Renal pelvis (tissue), 4 donors: ENCODE data around the gene CHN2. TPM values are rescaled to one million over a fixed set of nuclear protein-coding genes. Genes with fewer than 3 reads are reported as not detected.
A peak's percentile ranks its signal among the peaks of the same experiment; 100 is the strongest.
"Not testable (repeated sequence)": the region's sequence is repeated elsewhere in the genome, so short reads cannot be mapped to it uniquely, and the experiment has no call there.

ENCODE experiments used
- DNase-seq: peaks from one replicate; pipeline ENCODE4 v3.0.0-alpha.2; 2013
- polyA plus RNA-seq, 3 donors: library from polyadenylated mRNA; unstranded; fragments of 120-200 nt; gene quantifications; one replicate each; pipeline ENCODE4 v1.2.1, GENCODE V29; 2013; ENCODE audit not compliant: insufficient read length in 3 of 3

CHN2 gene
- polyA plus RNA-seq, 3 donors = 14.7 to 17.7 (median 16.0) TPM

GRCh38 chr7:29184599-29184998 lies 10.0 kb upstream of the CHN2 start:
- DNase-seq = no peak

DNA sequence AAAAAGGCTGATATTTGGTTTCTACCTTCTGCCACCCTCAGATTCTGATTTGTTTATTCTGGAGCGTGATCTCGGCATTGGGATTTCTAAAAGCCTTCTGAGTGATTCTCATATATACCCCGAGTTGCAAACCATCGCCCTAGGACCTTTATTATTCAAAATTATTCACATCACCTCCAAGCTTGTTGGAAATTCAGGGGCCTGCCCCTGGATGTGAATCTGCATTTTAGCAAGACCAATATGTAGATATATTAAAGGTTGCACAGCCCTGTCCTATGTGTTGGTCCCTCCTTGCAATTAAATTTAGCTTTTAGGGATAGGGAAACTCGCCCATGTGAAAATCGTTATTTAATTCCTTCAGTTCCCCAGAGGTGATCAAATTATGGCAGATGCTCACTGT lies 9.0 kb upstream of the CHN2 start:
- DNase-seq = no peak

DNA sequence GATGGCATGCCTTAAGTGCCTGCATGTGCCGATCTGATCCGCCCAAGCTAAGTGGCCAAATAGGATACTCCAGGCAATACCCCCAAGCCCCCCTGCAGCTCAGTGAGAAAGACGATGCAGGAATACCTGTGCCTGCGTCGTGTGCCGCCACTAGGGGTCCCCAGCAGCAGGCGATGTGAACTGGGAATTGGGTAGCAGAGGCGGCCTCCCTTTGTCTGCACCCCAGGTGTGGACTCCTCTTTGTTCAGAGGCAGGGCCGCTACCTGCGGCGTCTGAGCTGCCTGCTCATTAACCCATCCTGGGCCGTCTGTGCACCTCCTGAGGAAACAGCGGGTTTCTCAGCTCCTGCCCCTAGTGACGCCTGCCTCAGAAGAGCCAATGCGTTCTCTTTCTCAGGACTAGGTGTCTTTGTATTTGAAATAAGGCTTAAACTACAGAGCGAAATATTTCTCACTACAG lies 4.8 kb upstream of the CHN2 start:
- DNase-seq = peak; percentile 71

DNA sequence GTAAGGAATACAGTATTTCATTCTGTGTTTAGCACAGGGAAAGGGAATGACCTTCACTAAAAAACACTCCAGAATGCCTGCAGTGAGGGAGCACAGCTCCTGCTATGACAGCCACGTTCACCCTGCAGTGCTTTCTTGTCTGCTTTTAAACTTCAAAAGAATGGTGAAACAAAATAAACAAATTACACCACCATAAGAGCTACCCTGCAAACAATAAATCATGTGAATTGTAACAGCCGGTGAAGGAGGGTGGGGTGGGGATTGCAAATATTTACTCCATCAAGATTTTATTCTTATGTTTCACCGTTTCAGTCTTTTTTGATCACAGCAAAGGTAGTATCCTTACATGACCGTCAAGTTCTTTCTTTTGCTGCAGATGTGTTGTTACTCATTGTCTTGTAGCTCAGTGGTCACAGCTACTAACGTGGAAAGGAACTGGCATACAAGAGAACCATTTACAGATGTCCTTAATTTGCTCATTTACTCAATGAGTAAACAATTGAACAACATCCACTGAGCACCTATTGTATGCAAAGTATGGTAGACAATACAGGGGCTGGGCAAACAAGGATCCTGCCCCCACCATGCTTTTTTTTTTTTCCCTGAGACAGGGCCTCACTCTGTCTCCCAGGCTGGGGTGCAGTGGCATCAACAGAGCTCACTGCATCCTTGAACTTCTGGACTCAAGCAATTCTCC lies 4.1 kb upstream of the CHN2 start:
- DNase-seq = no peak

DNA sequence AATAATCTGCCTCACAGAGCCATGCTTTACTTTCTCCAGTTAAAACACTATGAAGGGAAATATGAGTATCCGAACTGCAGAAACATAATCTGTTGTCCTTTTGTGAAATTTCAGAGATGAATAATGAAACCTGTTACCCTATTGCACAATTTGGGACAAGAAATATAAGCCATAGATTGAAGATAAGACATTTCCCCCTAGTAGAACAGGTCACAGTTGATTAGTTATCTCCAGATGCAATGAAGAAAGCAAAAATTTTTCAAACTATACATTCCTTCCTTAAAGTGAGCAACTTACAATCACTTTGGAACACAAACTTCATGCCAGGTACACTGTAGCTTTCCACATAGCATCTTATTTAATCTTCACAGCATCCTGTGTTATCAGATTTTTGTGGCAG lies 2.3 kb upstream of the CHN2 start:
- no peak for DNase-seq

GRCh38 chr7:29192811-29193210 lies 1.8 kb upstream of the CHN2 start:
- no peak for DNase-seq

DNA sequence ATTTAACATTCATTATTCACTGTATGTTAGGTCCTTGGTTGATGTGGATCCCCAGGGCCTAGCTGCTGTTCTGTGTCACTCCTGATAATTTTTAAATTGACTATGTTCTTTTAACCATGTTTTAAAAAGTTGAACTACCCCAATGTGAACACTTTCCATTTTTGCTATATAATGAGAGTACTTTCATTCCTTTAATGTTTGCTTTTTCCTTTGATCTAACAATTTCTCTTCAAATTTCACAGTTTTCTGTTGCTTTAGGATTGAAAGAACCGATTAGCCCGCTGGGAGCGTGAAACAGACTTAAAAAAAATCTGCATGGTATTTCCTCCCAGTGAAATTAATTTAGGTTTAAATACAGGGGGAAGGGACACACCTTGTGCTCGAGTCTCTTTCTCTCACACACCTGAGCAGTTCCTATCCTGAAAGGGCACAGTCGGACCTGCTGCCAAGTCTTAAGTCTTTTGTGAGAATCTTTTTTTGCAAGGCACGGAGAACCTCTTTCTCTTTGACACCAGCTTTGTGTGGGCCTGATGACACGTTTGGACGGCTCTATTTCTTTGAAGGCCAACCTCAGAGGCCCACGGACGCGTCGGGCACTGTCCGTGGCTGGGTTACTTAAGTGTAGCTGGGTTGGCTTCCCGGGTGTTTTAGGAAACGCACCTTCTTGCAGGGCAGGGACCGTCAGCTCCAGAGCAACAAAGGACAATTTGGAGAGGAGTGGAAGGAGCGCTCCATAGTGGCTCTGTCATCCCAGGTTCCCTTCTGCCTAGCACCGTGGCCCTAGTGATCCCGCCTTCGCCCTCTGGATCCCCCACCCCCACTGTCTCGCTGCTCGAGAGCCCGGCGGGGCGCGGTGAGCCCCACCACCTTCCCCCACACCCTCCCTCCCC lies 1.0 kb upstream of the CHN2 start:
- DNase-seq = no peak

GRCh38 chr7:29194206-29194593 lies 375 bp upstream of the CHN2 start:
- DNase-seq = no peak

- no peak for DNase-seq
Observed at GRCh38 chr7:29196191-29196590, 1.6 kb downstream of the CHN2 start.

DNA sequence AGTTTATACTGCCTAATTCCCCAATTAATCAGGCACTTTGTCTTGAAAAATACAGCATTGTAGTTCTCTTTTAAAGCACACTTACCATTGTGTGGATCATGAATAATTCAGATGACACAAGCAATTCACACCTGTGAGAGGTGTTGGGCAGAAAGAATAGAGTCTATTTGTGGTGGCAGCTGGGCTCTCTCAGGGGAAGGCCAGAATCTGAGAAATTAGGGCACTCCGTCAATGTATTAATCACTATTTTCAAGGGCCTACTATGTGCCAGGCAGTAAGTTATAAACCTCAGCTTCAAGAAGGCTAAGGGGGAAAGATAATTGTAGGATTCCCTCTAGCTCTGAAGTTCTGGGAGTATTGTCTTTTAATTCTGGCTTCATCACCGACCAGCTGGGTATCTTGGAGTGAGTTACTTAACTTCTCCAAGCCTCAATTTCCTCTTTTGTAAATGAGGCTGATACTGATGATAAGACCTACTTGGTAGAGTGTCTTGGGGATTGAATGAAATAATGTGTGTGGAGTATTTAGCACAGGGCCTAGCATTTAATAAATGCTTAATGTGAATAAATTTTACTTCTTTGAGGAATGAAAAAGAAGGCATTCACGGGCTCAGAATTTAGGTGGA lies 2.5 kb downstream of the CHN2 start:
- no peak for DNase-seq

- no peak for DNase-seq
Observed at GRCh38 chr7:29197916-29198315, 3.3 kb downstream of the CHN2 start.

GRCh38 chr7:29199776-29200175 lies 5.2 kb downstream of the CHN2 start:
- DNase-seq = no peak

DNA sequence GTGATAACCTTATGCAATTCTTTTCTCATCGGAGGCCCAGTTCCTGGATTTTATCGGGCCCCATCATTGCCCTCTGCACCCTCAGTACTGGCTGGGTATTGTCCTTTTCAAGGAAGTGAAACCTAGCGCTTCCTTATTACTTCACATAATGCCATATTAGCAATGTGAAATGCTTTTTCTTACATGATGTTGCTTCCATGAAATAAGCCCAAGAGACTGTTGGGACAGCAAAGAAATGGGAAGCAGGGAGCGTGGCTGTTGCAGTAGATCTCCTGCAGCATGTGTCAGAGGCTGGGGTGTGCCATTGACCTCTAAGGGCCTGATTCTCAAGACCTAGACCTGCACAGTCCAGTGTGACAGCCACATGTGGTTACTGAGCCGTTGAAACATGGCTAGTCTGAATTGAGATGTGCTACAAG lies 8.1 kb downstream of the CHN2 start:
- no peak for DNase-seq

GRCh38 chr7:29204491-29205272 lies 10.1 kb downstream of the CHN2 start:
- no peak for DNase-seq

GRCh38 chr7:29207162-29207801 lies 12.7 kb downstream of the CHN2 start:
- no peak for DNase-seq

DNA sequence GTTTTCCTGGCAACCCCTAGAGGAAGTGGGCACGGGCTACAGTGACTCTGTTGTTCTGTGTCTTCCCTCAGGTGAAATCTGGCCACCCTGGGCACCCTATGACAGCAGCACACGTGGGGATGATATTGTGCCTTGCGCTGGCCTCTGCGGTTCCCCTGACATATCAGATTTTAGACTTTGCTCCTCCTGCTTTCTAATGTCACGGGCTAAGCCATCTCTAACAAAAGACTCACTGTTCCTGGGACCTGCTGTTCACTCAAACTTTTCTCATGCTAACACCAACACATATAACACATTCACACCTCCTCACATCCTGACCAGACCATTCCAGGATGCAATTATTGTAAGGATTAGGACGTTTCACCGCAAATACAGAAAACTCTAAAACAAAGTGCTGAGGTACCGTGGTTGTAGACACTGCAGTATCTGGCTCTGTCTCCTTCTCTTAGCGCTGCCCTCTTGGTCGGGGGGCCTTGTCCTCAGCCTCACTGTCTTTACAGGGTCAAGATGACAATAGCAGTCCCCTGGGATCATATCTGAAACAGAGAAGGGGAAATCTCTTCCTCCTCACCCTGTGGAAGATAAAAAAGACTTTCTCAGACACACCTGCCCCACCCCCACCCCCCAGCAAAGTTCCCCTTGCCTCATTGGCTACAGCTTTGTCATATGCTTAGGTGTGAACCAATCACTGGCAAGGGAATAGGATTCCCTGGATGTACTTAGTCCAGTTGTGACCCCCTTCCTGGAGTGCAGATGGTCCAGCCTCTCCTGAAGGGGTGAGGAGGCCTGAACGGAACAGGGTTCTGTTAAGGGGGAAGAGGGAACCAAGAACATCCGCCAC lies 14.1 kb downstream of the CHN2 start:
- DNase-seq = no peak

- no peak for DNase-seq
Observed at GRCh38 chr7:29209745-29210144, 15.2 kb downstream of the CHN2 start.

DNA sequence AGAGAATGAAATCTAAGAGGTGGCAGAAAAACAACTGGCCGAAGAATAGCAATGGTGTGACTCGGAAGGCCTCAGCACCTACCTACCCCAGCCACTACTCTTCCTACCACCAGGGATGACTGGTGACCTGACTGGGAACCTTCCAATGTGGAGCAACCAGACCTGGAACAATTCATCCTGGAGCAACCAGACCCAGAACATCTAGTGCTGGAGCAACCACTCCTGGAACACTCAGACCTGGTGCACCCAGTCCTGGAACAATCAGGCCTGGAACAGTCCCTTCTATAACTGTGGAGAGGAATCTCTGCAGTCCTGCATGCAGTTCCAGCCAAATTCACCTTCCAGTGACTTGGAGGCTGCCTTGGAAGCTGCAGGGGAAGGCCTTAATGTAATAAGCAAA lies 18.2 kb downstream of the CHN2 start:
- DNase-seq = not testable (repeated sequence)

- no peak for DNase-seq
Observed at GRCh38 chr7:29214056-29214455, 19.5 kb downstream of the CHN2 start.

- DNase-seq = no peak
Observed at GRCh38 chr7:29214816-29215215, 20.2 kb downstream of the CHN2 start.

DNA sequence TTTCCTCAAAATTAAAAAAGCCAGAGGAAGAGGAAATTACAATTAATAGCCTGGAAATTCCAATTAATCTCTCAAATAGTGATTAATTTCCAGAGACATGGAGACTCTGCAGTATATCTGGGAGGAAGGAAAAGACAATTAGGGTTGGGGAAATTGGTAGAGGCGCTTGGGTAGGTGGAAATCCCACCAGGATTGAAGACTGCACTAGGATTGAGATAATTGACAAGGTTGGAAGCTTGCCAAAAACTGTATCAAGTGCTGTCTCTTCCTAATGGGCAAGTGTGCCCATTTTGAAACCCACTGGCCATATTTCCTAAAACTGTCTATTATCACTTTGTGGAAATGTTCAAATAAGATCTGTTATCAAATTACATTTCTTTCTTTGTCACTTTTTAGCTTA lies 21.6 kb downstream of the CHN2 start:
- DNase-seq = no peak
